HepG2 (cell line): ENCODE results near the gene LRBA. TPM values are rescaled to one million over a fixed set of nuclear protein-coding genes. Genes with fewer than 3 reads are reported as not detected.

Experiments used
- ATAC-seq: fragments of 200-7000 bp; cut with Tn5 transposase; 3 replicates; pipeline ENCODE4 v1.9.1; 2020; ENCODE audit warnings: mild to moderate bottlenecking, moderate library complexity
- BruUV-seq: library from RNA; stranded (reverse); fragments of 400-500 nt; replicated peaks from 2 replicates; lab custom pipeline; 2021; lab: Mats Ljungman, UMichigan
- CTCF ChIA-PET: fragments of 300-600 bp; formaldehyde crosslinking; extraction: SDS; loops from one replicate; lab custom pipeline; 2021; ENCODE audit warnings: low total read pairs, inconsistent platforms, low intra/inter-chr PET ratio; lab: Yijun Ruan, JAX
- POLR2A ChIA-PET: fragments of 350-600 bp; sonication (Branson Sonifier 250); formaldehyde crosslinking; loops from one replicate; lab custom pipeline; 2020; ENCODE audit warnings: antibody characterized with exemption, inconsistent platforms; lab: Yijun Ruan, JAX
- DNase-seq: peaks from one replicate; pipeline ENCODE4 v3.0.0-alpha.2; 2015; ENCODE audit warnings: low spot score
- FAIRE-seq: peaks from 3 replicates; lab custom pipeline; 2011; peaks lifted over from hg19 to GRCh38; lab: Jason Lieb, UNC
- H2AFZ ChIP-seq: one replicate; pipeline ENCODE4 v1.6.1; 2011; ENCODE audit warnings: low read length, inconsistent platforms
- H3K27ac ChIP-seq: fragments of 300-600 bp; 3 replicates; pipeline ENCODE4 v1.8.0; 2011; ENCODE audit warnings: mixed run types, mild to moderate bottlenecking, mixed read lengths, low read length, inconsistent platforms; ENCODE audit not compliant: insufficient read depth; ENCODE audit errors: extremely low read length
- H3K27me3 ChIP-seq, 2 experiments: fragments of 200-600 bp in 1 of 2; 2 replicates in 1 of 2; 3 replicates in 1 of 2; pipeline versions ENCODE4 v1.6.0 to v1.8.0; 2011; ENCODE audit warnings: low read length in 2 of 2, mild to moderate bottlenecking in 2 of 2, moderate library complexity in 2 of 2, inconsistent platforms in 1 of 2; ENCODE audit not compliant: insufficient read depth in 2 of 2, control insufficient read depth in 1 of 2
- H3K36me3 ChIP-seq, 2 experiments: fragments of 200-600 bp in 1 of 2; replicated peaks in 1 of 2; 2 replicates in 1 of 2; 3 replicates in 1 of 2; pipeline versions ENCODE4 v1.5.1 to v1.8.0; 2011; ENCODE audit warnings: low read length in 2 of 2, inconsistent platforms in 1 of 2; ENCODE audit not compliant: insufficient read depth in 2 of 2, control insufficient read depth in 1 of 2
- H3K4me1 ChIP-seq: 2 replicates; pipeline ENCODE4 v1.5.1; 2012; ENCODE audit warnings: low read length, inconsistent platforms; ENCODE audit not compliant: insufficient read depth
- H3K4me2 ChIP-seq: 2 replicates; pipeline ENCODE4 v1.6.0; 2011; ENCODE audit warnings: low read depth, low read length, inconsistent platforms
- H3K4me3 ChIP-seq, 3 experiments: fragments of 200-600 bp in 1 of 3; sonication (generic), shearing (Covaris generic) in 1 of 3; replicated peaks in 1 of 3; 2 replicates each; pipeline ENCODE4 v1.5.1; 2011 to 2016; ENCODE audit warnings: low read length in 3 of 3, inconsistent platforms in 2 of 3, low read depth in 2 of 3, mild to moderate bottlenecking in 2 of 3, control low read depth in 1 of 3, mixed read lengths in 1 of 3; ENCODE audit not compliant: insufficient read depth in 1 of 3
- H3K79me2 ChIP-seq: one replicate; pipeline ENCODE4 v1.6.1; 2011; ENCODE audit warnings: low read length, inconsistent platforms; ENCODE audit not compliant: insufficient read depth
- H3K9ac ChIP-seq: 2 replicates; pipeline ENCODE4 v1.6.0; 2011; ENCODE audit warnings: mild to moderate bottlenecking, low read depth, low read length, inconsistent platforms; ENCODE audit not compliant: insufficient read depth
- H3K9me3 ChIP-seq: 2 replicates; pipeline ENCODE4 v1.5.1; 2012; ENCODE audit warnings: mild to moderate bottlenecking, low read length
- H4K20me1 ChIP-seq: 2 replicates; pipeline ENCODE4 v1.6.0; 2011; ENCODE audit warnings: inconsistent platforms, mild to moderate bottlenecking, low read length, moderate library complexity; ENCODE audit not compliant: insufficient read depth
- AGO1 ChIP-seq: fragments of 200-400 bp; formaldehyde crosslinking; IDR thresholded peaks from 2 replicates; pipeline ENCODE4 v1.6.1; 2017; ENCODE audit warnings: mild to moderate bottlenecking, low read depth, low read length, moderate library complexity; ENCODE audit not compliant: poor library complexity, severe bottlenecking
- AGO2 ChIP-seq: fragments of 200-400 bp; formaldehyde crosslinking; optimal IDR thresholded peaks from 2 replicates; pipeline ENCODE3; 2017; ENCODE audit warnings: mild to moderate bottlenecking, low read depth, low read length, moderate library complexity
- CAMTA2 ChIP-seq: sonication (generic); formaldehyde crosslinking; IDR thresholded peaks from 2 replicates; pipeline ENCODE4 v1.4.0; 2020; ENCODE audit warnings: mild to moderate bottlenecking, missing genetic modification reagents, borderline replicate concordance
- CREB1 ChIP-seq, 2 experiments: fragments of 450-650 bp in 1 of 2; IDR thresholded peaks; 2 replicates each; pipeline ENCODE4 v1.6.1; 2016 to 2017; ENCODE audit warnings: control low read depth in 1 of 2, mild to moderate bottlenecking in 1 of 2, missing compliant biosample characterization in 1 of 2, missing genetic modification characterization in 1 of 2
- MAFG ChIP-seq: sonication (generic); formaldehyde crosslinking; IDR thresholded peaks from 2 replicates; pipeline ENCODE4 v1.5.1; 2020; ENCODE audit warnings: mild to moderate bottlenecking, missing genetic modification reagents
- STAT5B ChIP-seq: sonication (generic); formaldehyde crosslinking; IDR thresholded peaks from 2 replicates; pipeline ENCODE4 v1.4.0; 2020; ENCODE audit warnings: missing genetic modification reagents
- TCF7L2 ChIP-seq: IDR thresholded peaks from 2 replicates; pipeline ENCODE4 v1.6.1; 2011; ENCODE audit warnings: mild to moderate bottlenecking, low read depth, low read length, moderate library complexity
- YEATS2 ChIP-seq: sonication (generic); formaldehyde crosslinking; IDR thresholded peaks from 2 replicates; pipeline ENCODE4 v1.4.0; 2020; ENCODE audit warnings: missing genetic modification reagents, borderline replicate concordance
- ZFP36 ChIP-seq: fragments of 150-350 bp; IDR thresholded peaks from 2 replicates; pipeline ENCODE4 v1.6.1; 2018; ENCODE audit warnings: borderline replicate concordance, low read length, low read depth; ENCODE audit not compliant: partially characterized antibody
- ZNF34 ChIP-seq: sonication (generic); formaldehyde crosslinking; IDR thresholded peaks from 2 replicates; pipeline ENCODE4 v1.4.0; 2020; ENCODE audit warnings: mild to moderate bottlenecking, missing genetic modification reagents, borderline replicate concordance
- ZSCAN31 ChIP-seq: sonication (generic); formaldehyde crosslinking; IDR thresholded peaks from 2 replicates; pipeline ENCODE4 v1.5.0; 2020; ENCODE audit warnings: low read depth, mild to moderate bottlenecking, missing genetic modification reagents
- WGBS: methylation state at CpG from one replicate; pipeline ENCODE4 v1.1.6; 2017; ENCODE audit warnings: low lambda C conversion rate; 5-methylcytosine and 5-hydroxymethylcytosine counted together
- in situ Hi-C: cut with HindIII; loops from 2 replicates; pipeline ENCODE4 v1.10.0; 2017; ENCODE audit warnings: low pct_unique_long_range_greater_than_20kb; ENCODE audit not compliant: extremely low pct_ligation_motif_present
- intact Hi-C: fragments of 100-400 bp; cut with micrococcal nuclease; formaldehyde crosslinking; loops from one replicate; pipeline ENCODE4 v1.10.0; 2022; ENCODE audit not compliant: unreplicated experiment
- polyA plus RNA-seq, 8 experiments: library from polyadenylated mRNA; depleted of rRNA in 3 of 8; stranded (reverse) in 7 of 8; unstranded in 1 of 8; fragments of >200 nt; fragmentation: Illumina TruSeq in 4 of 8; extraction: Trizol in 4 of 8; gene quantifications; 2 replicates each; pipeline versions ENCODE4 v1.2.1 to v1.2.3, GENCODE V29; 2011 to 2016; ENCODE audit warnings: low read depth in 4 of 8, missing spikeins in 1 of 8, mixed read lengths in 1 of 8; ENCODE audit not compliant: insufficient read depth in 1 of 8
- total RNA-seq, 5 experiments: library from RNA; depleted of rRNA; stranded (reverse); fragments of >200 nt; fragmentation: Illumina TruSeq; extraction: Trizol; gene quantifications; 2 replicates each; pipeline ENCODE4 v1.2.3, GENCODE V29; 2016; ENCODE audit warnings: low read depth in 1 of 5
- TF ChIP-seq, protein P1 (sequence below): sonication (generic); formaldehyde crosslinking; IDR thresholded peaks from 2 replicates; pipeline ENCODE4 v1.4.0; 2020; ENCODE audit warnings: missing genetic modification reagents
- TF ChIP-seq, protein P2 (sequence below): sonication (generic); formaldehyde crosslinking; IDR thresholded peaks from 2 replicates; pipeline ENCODE4 v1.8.0; 2022; ENCODE audit warnings: missing genetic modification reagents, low read depth, mild to moderate bottlenecking, borderline replicate concordance
- TF ChIP-seq, protein P3 (sequence below): sonication (generic); formaldehyde crosslinking; IDR thresholded peaks from 2 replicates; pipeline ENCODE4 v1.8.0; 2022; ENCODE audit warnings: mild to moderate bottlenecking, missing genetic modification reagents; ENCODE audit not compliant: insufficient replicate concordance

LRBA gene
- total and polyA plus RNA-seq, 2 of the 13 experiments (the other 11 are each of a cell fraction or from before 2014, with no cell fraction given), result 21.0 to 37.2 TPM

- intact Hi-C loops, result no loop called here
These were observed 434.8 kb downstream of the LRBA start for GRCh38 chr4:150580306-150580705.

GRCh38 chr4:150579551-150580234, 435.4 kb downstream of the LRBA start:
- Histone ChIP-seq H3K79me2 (no peaks in the 10 kb centered on the region), H3K36me3 (peaks cover 5 to 8% of the 10 kb centered on the region in 2 experiments; a peak in 2 of 5 replicates), H2AFZ (no peak overlapping the region), H3K9ac (no peak overlapping the region), H3K4me2 (no peak overlapping the region), H3K4me3 (no peak overlapping the region), H3K27me3 (no peaks in the 10 kb centered on the region), H3K9me3 (no peaks in the 10 kb centered on the region), H4K20me1 (no peaks in the 10 kb centered on the region), H3K4me1 (no peaks in the 10 kb centered on the region), H3K27ac (no peak overlapping the region)
- in situ Hi-C loops, result no loop called here
- ChIA-PET POLR2A (no interaction called here), CTCF (no interaction called here)
- WGBS, result 98% methylated on average over 50 of the region's 66 CpGs
- FAIRE-seq, result no peak
- TF ChIP-seq ZNF34 (CRISPR knock-in tag), result no peak
- TF ChIP-seq, protein P1, sequence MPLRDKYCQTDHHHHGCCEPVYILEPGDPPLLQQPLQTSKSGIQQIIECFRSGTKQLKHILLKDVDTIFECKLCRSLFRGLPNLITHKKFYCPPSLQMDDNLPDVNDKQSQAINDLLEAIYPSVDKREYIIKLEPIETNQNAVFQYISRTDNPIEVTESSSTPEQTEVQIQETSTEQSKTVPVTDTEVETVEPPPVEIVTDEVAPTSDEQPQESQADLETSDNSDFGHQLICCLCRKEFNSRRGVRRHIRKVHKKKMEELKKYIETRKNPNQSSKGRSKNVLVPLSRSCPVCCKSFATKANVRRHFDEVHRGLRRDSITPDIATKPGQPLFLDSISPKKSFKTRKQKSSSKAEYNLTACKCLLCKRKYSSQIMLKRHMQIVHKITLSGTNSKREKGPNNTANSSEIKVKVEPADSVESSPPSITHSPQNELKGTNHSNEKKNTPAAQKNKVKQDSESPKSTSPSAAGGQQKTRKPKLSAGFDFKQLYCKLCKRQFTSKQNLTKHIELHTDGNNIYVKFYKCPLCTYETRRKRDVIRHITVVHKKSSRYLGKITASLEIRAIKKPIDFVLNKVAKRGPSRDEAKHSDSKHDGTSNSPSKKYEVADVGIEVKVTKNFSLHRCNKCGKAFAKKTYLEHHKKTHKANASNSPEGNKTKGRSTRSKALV (CRISPR knock-in tag), result no peak
- TF ChIP-seq ZFP36, result no peak
- TF ChIP-seq, protein P2, sequence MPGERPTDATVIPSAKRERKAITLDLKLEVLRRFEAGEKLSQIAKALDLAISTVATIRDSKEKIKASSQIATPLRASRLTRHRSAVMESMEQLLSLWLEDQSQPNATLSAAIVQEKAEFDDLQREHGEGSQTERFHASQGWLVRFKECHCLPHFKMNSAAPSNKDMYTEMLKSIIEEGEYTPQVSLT (CRISPR knock-in tag), result no peak
- TF ChIP-seq AGO2, result peak; percentile 25
- TF ChIP-seq CAMTA2 (CRISPR knock-in tag), result no peak
- peak; percentile 26 for TF ChIP-seq AGO1
- TF ChIP-seq ZSCAN31 (CRISPR knock-in tag), result no peak
- no peak for TF ChIP-seq CREB1 (IDR thresholded peaks at IDR 0.05)
- TF ChIP-seq CREB1 (CRISPR knock-in tag; IDR thresholded peaks at IDR 0.05), result no peak
- no peak for ATAC-seq
- BruUV-seq, result no TSS peak
- intact Hi-C loops, result no loop called here
- no peak for DNase-seq

More at GRCh38 chr4:150580306-150580705, 434.8 kb downstream of the LRBA start:
- DNase-seq (no peak), ATAC-seq (no peak), FAIRE-seq (no peak)
- no peak overlapping the region for H3K27ac ChIP-seq
- in situ Hi-C loops, result no loop called here
- H3K4me1 ChIP-seq, result no peaks in the 10 kb centered on the region
- no peak overlapping the region for H3K4me3 ChIP-seq
- no peaks in the 10 kb centered on the region for H3K27me3 ChIP-seq
- no peaks in the 10 kb centered on the region for H3K9me3 ChIP-seq
- H3K4me2 ChIP-seq, result no peak overlapping the region
- no peak overlapping the region for H2AFZ ChIP-seq
- H3K36me3 ChIP-seq, result peaks cover 5 to 8% of the 10 kb centered on the region in 2 experiments; a peak in 2 of 5 replicates
- no peaks in the 10 kb centered on the region for H4K20me1 ChIP-seq
- TF ChIP-seq STAT5B (CRISPR knock-in tag), result no peak
- no peak for TF ChIP-seq TCF7L2
- TF ChIP-seq, protein P3, sequence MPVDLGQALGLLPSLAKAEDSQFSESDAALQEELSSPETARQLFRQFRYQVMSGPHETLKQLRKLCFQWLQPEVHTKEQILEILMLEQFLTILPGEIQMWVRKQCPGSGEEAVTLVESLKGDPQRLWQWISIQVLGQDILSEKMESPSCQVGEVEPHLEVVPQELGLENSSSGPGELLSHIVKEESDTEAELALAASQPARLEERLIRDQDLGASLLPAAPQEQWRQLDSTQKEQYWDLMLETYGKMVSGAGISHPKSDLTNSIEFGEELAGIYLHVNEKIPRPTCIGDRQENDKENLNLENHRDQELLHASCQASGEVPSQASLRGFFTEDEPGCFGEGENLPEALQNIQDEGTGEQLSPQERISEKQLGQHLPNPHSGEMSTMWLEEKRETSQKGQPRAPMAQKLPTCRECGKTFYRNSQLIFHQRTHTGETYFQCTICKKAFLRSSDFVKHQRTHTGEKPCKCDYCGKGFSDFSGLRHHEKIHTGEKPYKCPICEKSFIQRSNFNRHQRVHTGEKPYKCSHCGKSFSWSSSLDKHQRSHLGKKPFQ (CRISPR knock-in tag), result no peak
- no peak for TF ChIP-seq MAFG (CRISPR knock-in tag)
- no peak for TF ChIP-seq YEATS2 (CRISPR knock-in tag)
- BruUV-seq, result no TSS peak
- no peaks in the 10 kb centered on the region for H3K79me2 ChIP-seq
- ChIA-PET CTCF (no interaction called here), POLR2A (no interaction called here)
- H3K9ac ChIP-seq, result no peak overlapping the region
- 96% methylated on average over 9 of the region's 9 CpGs for WGBS
